Testis (tissue), 2 donors: ENCODE measurements around the gene NACC2.

Experiments used
- POLR2A ChIP-seq: fragments of 450-650 bp; IDR thresholded peaks from one replicate; pipeline ENCODE4 v1.6.1; 2017; ENCODE audit warnings: antibody characterized with exemption, mild to moderate bottlenecking, moderate library complexity
- TF ChIP-seq, protein P1 (sequence below), 3 experiments: fragments of 450-650 bp in 2 of 3; fragments of 200-600 bp in 1 of 3; sonication (generic) in 1 of 3; IDR thresholded peaks; one replicate each; pipeline ENCODE4 v1.5.1; 2016 to 2019; ENCODE audit warnings: antibody characterized with exemption in 3 of 3, mild to moderate bottlenecking in 2 of 3, moderate library complexity in 1 of 3

DNA sequence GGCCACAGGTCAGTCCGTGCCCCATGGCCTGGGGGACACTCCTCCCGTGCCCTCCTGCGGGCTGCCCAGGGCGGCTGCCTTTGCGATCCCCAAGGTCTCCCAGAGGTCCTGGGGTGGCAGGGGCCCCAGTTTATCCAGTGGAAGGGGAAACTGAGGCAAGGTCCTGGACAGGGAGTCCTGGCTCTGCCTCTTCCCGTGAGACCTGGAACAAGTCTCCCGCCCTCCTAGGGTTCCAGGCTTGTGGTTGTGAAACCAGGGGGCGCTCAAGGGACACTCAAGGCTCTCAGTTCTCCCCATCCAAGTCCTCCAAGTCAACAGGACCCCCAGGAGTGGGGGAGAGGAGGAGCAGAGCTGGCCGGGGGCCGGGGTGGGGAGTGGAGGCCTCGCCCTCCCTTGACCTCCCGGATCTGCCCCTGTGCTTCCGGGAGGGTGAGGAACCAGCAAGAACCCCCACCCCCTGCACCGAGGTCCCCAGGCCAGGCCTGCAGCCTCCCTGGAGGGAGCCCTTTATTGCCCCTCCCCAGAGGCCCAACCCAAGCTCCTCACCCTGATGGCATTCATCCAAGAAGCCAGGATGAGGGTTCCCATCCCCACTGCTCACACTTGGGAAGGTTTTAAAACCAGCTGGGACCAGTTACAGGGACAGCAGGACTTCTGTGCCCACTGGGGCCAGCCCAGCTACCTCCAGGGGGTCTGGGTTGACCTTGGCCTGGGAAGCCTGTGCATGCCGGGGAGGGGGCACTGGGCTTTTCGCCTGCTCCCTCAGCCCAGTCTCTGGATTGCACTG, 48.3 kb upstream of the NACC2 start:
- TF ChIP-seq POLR2A, result no peak
- TF ChIP-seq, protein P1, sequence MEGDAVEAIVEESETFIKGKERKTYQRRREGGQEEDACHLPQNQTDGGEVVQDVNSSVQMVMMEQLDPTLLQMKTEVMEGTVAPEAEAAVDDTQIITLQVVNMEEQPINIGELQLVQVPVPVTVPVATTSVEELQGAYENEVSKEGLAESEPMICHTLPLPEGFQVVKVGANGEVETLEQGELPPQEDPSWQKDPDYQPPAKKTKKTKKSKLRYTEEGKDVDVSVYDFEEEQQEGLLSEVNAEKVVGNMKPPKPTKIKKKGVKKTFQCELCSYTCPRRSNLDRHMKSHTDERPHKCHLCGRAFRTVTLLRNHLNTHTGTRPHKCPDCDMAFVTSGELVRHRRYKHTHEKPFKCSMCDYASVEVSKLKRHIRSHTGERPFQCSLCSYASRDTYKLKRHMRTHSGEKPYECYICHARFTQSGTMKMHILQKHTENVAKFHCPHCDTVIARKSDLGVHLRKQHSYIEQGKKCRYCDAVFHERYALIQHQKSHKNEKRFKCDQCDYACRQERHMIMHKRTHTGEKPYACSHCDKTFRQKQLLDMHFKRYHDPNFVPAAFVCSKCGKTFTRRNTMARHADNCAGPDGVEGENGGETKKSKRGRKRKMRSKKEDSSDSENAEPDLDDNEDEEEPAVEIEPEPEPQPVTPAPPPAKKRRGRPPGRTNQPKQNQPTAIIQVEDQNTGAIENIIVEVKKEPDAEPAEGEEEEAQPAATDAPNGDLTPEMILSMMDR (IDR thresholded peaks at IDR 0.05), result peak in 1 of 3 experiments; percentile 13
